ENCODE results near the gene SCNN1G. TPM values are rescaled to one million over a fixed set of nuclear protein-coding genes. Genes with fewer than 3 reads are reported as not detected.
A peak's percentile ranks its signal among the peaks of the same experiment; 100 is the strongest.

Gene SCNN1G
- total RNA-seq, 4 donors from 2014 or later = 0.54 to 2.6 (median 1.4) TPM; not detected in 1

- Histone ChIP-seq H3K4me3 (peak within 1 kb of the TSS; percentile 59 to 88 (median 72)), H3K4me1 (peaks cover 3 to 12% (median 4%) of the 10 kb centered on the region in 4 donors), H3K36me3 (no peaks in the 10 kb centered on the region), H3K9me3 (no peaks in the 10 kb centered on the region), H3K27me3 (no peaks in the 10 kb centered on the region), H3K27ac (peak within 1 kb of the TSS; percentile 68 to 92 (median 80))
- peak; percentile 90 to 97 (median 96) for DNase-seq
- TF ChIP-seq, protein P1, sequence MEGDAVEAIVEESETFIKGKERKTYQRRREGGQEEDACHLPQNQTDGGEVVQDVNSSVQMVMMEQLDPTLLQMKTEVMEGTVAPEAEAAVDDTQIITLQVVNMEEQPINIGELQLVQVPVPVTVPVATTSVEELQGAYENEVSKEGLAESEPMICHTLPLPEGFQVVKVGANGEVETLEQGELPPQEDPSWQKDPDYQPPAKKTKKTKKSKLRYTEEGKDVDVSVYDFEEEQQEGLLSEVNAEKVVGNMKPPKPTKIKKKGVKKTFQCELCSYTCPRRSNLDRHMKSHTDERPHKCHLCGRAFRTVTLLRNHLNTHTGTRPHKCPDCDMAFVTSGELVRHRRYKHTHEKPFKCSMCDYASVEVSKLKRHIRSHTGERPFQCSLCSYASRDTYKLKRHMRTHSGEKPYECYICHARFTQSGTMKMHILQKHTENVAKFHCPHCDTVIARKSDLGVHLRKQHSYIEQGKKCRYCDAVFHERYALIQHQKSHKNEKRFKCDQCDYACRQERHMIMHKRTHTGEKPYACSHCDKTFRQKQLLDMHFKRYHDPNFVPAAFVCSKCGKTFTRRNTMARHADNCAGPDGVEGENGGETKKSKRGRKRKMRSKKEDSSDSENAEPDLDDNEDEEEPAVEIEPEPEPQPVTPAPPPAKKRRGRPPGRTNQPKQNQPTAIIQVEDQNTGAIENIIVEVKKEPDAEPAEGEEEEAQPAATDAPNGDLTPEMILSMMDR (IDR thresholded peaks at IDR 0.05) = no peak
- TF ChIP-seq POLR2A (IDR thresholded peaks at IDR 0.05) = peak in 1 of 2 donors; percentile 41
These were observed 33.1 kb upstream of the SCNN1G start, which contains the start of gene USP31 for GRCh38 chr16:23149267-23149992. USP31 (minus strand) TSS chr16:23149452; CDS start chr16:23149270, 182 bp downstream.

GRCh38 chr16:23149993-23150364 lies 32.6 kb upstream of the SCNN1G start:
- Histone ChIP-seq H3K9me3 (no peaks in the 10 kb centered on the region), H3K36me3 (no peaks in the 10 kb centered on the region), H3K4me3 (peak overlapping the region; percentile 59 to 88 (median 72)), H3K27me3 (no peaks in the 10 kb centered on the region), H3K4me1 (peaks cover 3 to 12% (median 4%) of the 10 kb centered on the region in 4 donors), H3K27ac (no peak overlapping the region)
- no peak for DNase-seq
- no peak for TF ChIP-seq POLR2A (IDR thresholded peaks at IDR 0.05)
- TF ChIP-seq, protein P1 (IDR thresholded peaks at IDR 0.05) = no peak

GRCh38 chr16:23152386-23153178 lies 30.0 kb upstream of the SCNN1G start:
- peaks cover 3 to 12% (median 4%) of the 10 kb centered on the region in 4 donors for H3K4me1 ChIP-seq
- H3K27me3 ChIP-seq = no peaks in the 10 kb centered on the region
- H3K9me3 ChIP-seq = no peaks in the 10 kb centered on the region
- H3K36me3 ChIP-seq = no peaks in the 10 kb centered on the region
- TF ChIP-seq, protein P1 (IDR thresholded peaks at IDR 0.05) = no peak
- TF ChIP-seq POLR2A (IDR thresholded peaks at IDR 0.05) = no peak
- H3K4me3 ChIP-seq = no peak overlapping the region
- no peak overlapping the region for H3K27ac ChIP-seq
- no peak for DNase-seq

DNA sequence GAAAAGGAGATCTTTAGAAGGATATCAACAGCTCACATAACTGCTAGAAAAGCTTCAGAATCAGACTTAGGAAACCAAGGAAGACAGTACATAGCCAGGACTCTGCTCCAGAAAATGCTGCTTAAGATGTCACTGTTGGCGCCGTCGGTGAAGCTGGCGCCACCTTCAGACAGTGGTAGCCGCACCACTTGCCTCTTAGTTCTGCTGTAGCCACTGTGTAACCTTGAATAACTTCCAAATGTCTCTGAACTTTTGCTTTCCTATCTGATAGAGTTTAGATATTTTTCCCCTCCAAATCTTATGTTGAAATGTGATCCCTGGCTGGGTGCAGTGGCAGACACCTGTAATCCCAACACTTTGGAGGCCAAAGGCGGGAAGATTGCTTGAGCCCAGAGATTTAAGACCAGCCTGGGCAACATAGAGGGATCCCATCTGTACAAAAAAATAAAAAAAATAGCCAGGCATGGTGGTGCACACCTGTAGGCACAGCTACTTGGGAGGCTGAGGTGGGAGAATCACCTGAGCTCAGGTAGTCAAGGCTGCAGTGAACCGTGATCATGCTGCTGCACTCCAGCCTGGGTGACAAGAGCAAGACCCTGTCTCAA lies 27.0 kb upstream of the SCNN1G start:
- H3K4me1 ChIP-seq = no peaks in the 10 kb centered on the region
- H3K9me3 ChIP-seq = no peaks in the 10 kb centered on the region
- no peak for DNase-seq
- H3K27me3 ChIP-seq = no peaks in the 10 kb centered on the region
- TF ChIP-seq POLR2A (IDR thresholded peaks at IDR 0.05) = no peak
- TF ChIP-seq, protein P1 (IDR thresholded peaks at IDR 0.05) = peak in 2 of 6 experiments; percentile 5 to 10
- no peak overlapping the region for H3K27ac ChIP-seq
- H3K36me3 ChIP-seq = no peaks in the 10 kb centered on the region
- no peak overlapping the region for H3K4me3 ChIP-seq

DNA sequence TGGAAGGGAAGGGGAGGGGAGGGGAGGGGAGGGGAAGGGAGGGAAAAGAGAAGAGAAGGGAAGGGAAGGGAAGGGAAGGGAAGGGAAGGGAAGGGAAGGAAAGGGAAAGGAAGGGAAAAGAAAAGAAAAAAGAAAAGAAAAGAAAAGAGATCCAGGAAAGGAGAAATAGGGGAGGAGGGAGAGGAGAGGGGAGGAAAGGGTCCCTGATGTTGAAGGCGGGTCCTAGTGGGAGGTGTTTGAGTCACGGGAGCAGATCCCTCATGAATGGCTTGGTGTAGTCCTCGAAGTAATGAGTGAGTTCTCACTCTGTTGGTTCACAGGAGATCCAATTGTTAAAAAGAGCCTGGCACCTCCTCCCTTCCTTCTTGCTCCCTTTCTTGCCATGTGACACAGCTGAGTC lies 26.4 kb upstream of the SCNN1G start:
- Histone ChIP-seq H3K27me3 (no peaks in the 10 kb centered on the region), H3K4me3 (no peak overlapping the region), H3K4me1 (no peaks in the 10 kb centered on the region), H3K36me3 (no peaks in the 10 kb centered on the region), H3K9me3 (no peaks in the 10 kb centered on the region), H3K27ac (no peak overlapping the region)
- no peak for DNase-seq
- TF ChIP-seq, protein P1 (IDR thresholded peaks at IDR 0.05) = no peak
- TF ChIP-seq POLR2A (IDR thresholded peaks at IDR 0.05) = no peak
